Measurements from ENCODE around the gene PLXND1.

Gene PLXND1

GRCh38 chr3:129632556-129632955, 26.1 kb upstream of the PLXND1 start:
- H3K27ac ChIP-seq, result no peak overlapping the region
- H3K4me3 ChIP-seq, result no peak overlapping the region
- TF ChIP-seq CTCF (IDR thresholded peaks at IDR 0.05), result no peak
- no peaks in the 10 kb centered on the region for H3K27me3 ChIP-seq
- peaks cover 0 to 13% (median 12%) of the 10 kb centered on the region in 4 donors for H3K4me1 ChIP-seq
- intact Hi-C loops (cut with DNase I; ENCODE audit: low total_unique reads), result loop anchor here (5.0 kb wide), 1 partner anchor 300 kb away; no protein-coding TSS in a partner anchor
- H3K9me3 ChIP-seq, result no peaks in the 10 kb centered on the region
- H3K36me3 ChIP-seq, result no peaks in the 10 kb centered on the region
- no peak for DNase-seq

GRCh38 chr3:129632056-129632455, 25.6 kb upstream of the PLXND1 start:
- intact Hi-C loops (cut with DNase I; ENCODE audit: low total_unique reads), result loop anchor here (5.0 kb wide), 1 partner anchor 300 kb away; no protein-coding TSS in a partner anchor
- TF ChIP-seq CTCF (IDR thresholded peaks at IDR 0.05), result no peak

GRCh38 chr3:129629011-129629410, 22.5 kb upstream of the PLXND1 start:
- DNase-seq, result peak in 1 of 2 donors; percentile 62
- H3K9me3 ChIP-seq, result no peaks in the 10 kb centered on the region
- H3K27me3 ChIP-seq, result no peaks in the 10 kb centered on the region
- H3K27ac ChIP-seq, result peak overlapping the region; percentile 96 to 98
- TF ChIP-seq CTCF (IDR thresholded peaks at IDR 0.05), result no peak
- intact Hi-C loops (cut with DNase I; ENCODE audit: low total_unique reads), result loop anchor here (5.0 kb wide), 1 partner anchor 137 kb away; no protein-coding TSS in a partner anchor
- no peak overlapping the region for H3K4me3 ChIP-seq
- peaks cover 0 to 48% (median 36%) of the 10 kb centered on the region in 4 donors for H3K4me1 ChIP-seq
- no peaks in the 10 kb centered on the region for H3K36me3 ChIP-seq

More at GRCh38 chr3:129632056-129632455, 25.6 kb upstream of the PLXND1 start:
- H3K9me3 ChIP-seq, result no peaks in the 10 kb centered on the region
- no peak overlapping the region for H3K27ac ChIP-seq
- peaks cover 0 to 18% (median 14%) of the 10 kb centered on the region in 4 donors for H3K4me1 ChIP-seq
- H3K4me3 ChIP-seq, result no peak overlapping the region
- H3K27me3 ChIP-seq, result no peaks in the 10 kb centered on the region
- no peak for DNase-seq
- H3K36me3 ChIP-seq, result no peaks in the 10 kb centered on the region

GRCh38 chr3:129628169-129628522, 21.7 kb upstream of the PLXND1 start:
- no peaks in the 10 kb centered on the region for H3K9me3 ChIP-seq
- no peaks in the 10 kb centered on the region for H3K27me3 ChIP-seq
- intact Hi-C loops (cut with DNase I; ENCODE audit: low total_unique reads), result loop anchor here (5.0 kb wide), 1 partner anchor 136 kb away; no protein-coding TSS in a partner anchor
- no peaks in the 10 kb centered on the region for H3K36me3 ChIP-seq
- H3K4me1 ChIP-seq, result peaks cover 0 to 57% (median 45%) of the 10 kb centered on the region in 4 donors
- H3K27ac ChIP-seq, result peak overlapping the region; percentile 96 to 98
- H3K4me3 ChIP-seq, result peak overlapping the region; percentile 56 to 65
- TF ChIP-seq CTCF (IDR thresholded peaks at IDR 0.05), result no peak
- no peak for DNase-seq

GRCh38 chr3:129627350-129628168, 21.1 kb upstream of the PLXND1 start:
- Histone ChIP-seq H3K9me3 (no peaks in the 10 kb centered on the region), H3K36me3 (no peaks in the 10 kb centered on the region), H3K4me3 (peak overlapping the region; percentile 56 to 65), H3K27me3 (no peaks in the 10 kb centered on the region), H3K4me1 (peaks cover 0 to 63% (median 48%) of the 10 kb centered on the region in 4 donors), H3K27ac (peak overlapping the region; percentile 96 to 98)
- peak; percentile 64 to 70 for TF ChIP-seq CTCF (IDR thresholded peaks at IDR 0.05)
- DNase-seq, result peak; percentile 83 to 90
- intact Hi-C loops (cut with DNase I; ENCODE audit: low total_unique reads), result loop anchor here (5.0 kb wide), 1 partner anchor 135 kb away; no protein-coding TSS in a partner anchor
